ENCODE measurements around the gene GRIN3B.

- TF ChIP-seq POLR2A (IDR thresholded peaks at IDR 0.05) = no peak
- no peak for TF ChIP-seq CTCF (IDR thresholded peaks at IDR 0.05)
Measured at GRCh38 chr19:979318-979741, 20.9 kb upstream of the GRIN3B start.
